Neural cell (in vitro differentiated cells): ENCODE results near the gene RNF4. TPM values are rescaled to one million over a fixed set of nuclear protein-coding genes. Genes with fewer than 3 reads are reported as not detected.

ENCODE experiments used
- H2AFZ ChIP-seq: fragments of 200-600, 300-800 bp; sonication (generic), shearing (Covaris generic); 2 replicates; pipeline ENCODE4 v1.6.0; 2014; ENCODE audit warnings: low read depth, mild to moderate bottlenecking, antibody characterized with exemption, low read length, moderate library complexity
- H3F3A ChIP-seq: fragments of 200-600 bp; shearing (Covaris generic); 2 replicates; pipeline ENCODE4 v1.6.1; 2016; ENCODE audit warnings: mild to moderate bottlenecking, moderate library complexity, mixed read lengths, antibody characterized with exemption, low read length; ENCODE audit not compliant: insufficient read depth, poor library complexity, severe bottlenecking
- H3K27ac ChIP-seq: fragments of 200-600, 300-800 bp; sonication (generic), shearing (Covaris generic); 2 replicates; pipeline ENCODE4 v1.5.1; 2014; ENCODE audit warnings: mild to moderate bottlenecking, low read length, moderate library complexity
- H3K27me3 ChIP-seq: fragments of 300-800, 200-600 bp; sonication (generic), shearing (Covaris generic); 2 replicates; pipeline ENCODE4 v1.6.0; 2014; ENCODE audit warnings: mild to moderate bottlenecking, low read depth, low read length, moderate library complexity; ENCODE audit not compliant: insufficient read depth
- H3K36me3 ChIP-seq: fragments of 300-800, 200-600 bp; sonication (generic), shearing (Covaris generic); 2 replicates; pipeline ENCODE4 v1.5.1; 2014; ENCODE audit warnings: mild to moderate bottlenecking, antibody characterized with exemption, low read length, moderate library complexity; ENCODE audit not compliant: insufficient read depth
- H3K4me2 ChIP-seq: fragments of 300-800, 200-600 bp; sonication (generic), shearing (Covaris generic); 2 replicates; pipeline ENCODE4 v1.6.0; 2014; ENCODE audit warnings: mild to moderate bottlenecking, low read length
- H3K4me3 ChIP-seq: fragments of 300-800, 200-600 bp; sonication (generic), shearing (Covaris generic); 2 replicates; pipeline ENCODE4 v1.5.1; 2014; ENCODE audit warnings: mild to moderate bottlenecking, low read length, moderate library complexity
- H3K79me2 ChIP-seq: fragments of 200-600 bp; shearing (Covaris generic); replicated peaks from 2 replicates; pipeline ENCODE4 v1.6.0; 2014; ENCODE audit warnings: mild to moderate bottlenecking, low read length, moderate library complexity; ENCODE audit not compliant: insufficient read depth
- H3K9ac ChIP-seq: fragments of 300-800, 200-600 bp; sonication (generic), shearing (Covaris generic); 2 replicates; pipeline ENCODE4 v1.6.1; 2016; ENCODE audit warnings: mild to moderate bottlenecking, low read length, mixed read lengths
- H3K9me2 ChIP-seq: fragments of 200-600 bp; shearing (Covaris generic); 2 replicates; pipeline ENCODE4 v1.6.1; 2016; ENCODE audit warnings: mild to moderate bottlenecking, low read length, mixed read lengths; ENCODE audit not compliant: insufficient read depth
- H3K9me3 ChIP-seq: fragments of 200-600, 300-800 bp; sonication (generic), shearing (Covaris generic); 2 replicates; pipeline ENCODE4 v1.6.1; 2016; ENCODE audit warnings: mild to moderate bottlenecking, mixed run types, low read length, moderate library complexity, mixed read lengths
- H4K20me1 ChIP-seq: fragments of 200-600 bp; shearing (Covaris generic); 2 replicates; pipeline ENCODE4 v1.6.1; 2016; ENCODE audit warnings: mild to moderate bottlenecking, mixed run types; ENCODE audit not compliant: insufficient read depth
- CTCF ChIP-seq: fragments of 450-650 bp; IDR thresholded peaks from 2 replicates; pipeline ENCODE4 v1.5.1; 2014; ENCODE audit warnings: antibody characterized with exemption, mild to moderate bottlenecking, moderate library complexity; ENCODE audit not compliant: poor library complexity, severe bottlenecking
- EP300 ChIP-seq: fragments of 450-650 bp; conservative IDR thresholded peaks from 2 replicates; pipeline ENCODE4 v1.6.1; 2014; ENCODE audit warnings: antibody characterized with exemption, mild to moderate bottlenecking, moderate library complexity; ENCODE audit not compliant: poor library complexity, severe bottlenecking
- EZH2 ChIP-seq: fragments of 200-600, 300-800 bp; shearing (Covaris generic), sonication (generic); IDR thresholded peaks from 2 replicates; pipeline ENCODE4 v1.6.1; 2014; ENCODE audit warnings: antibody characterized with exemption, low read length, borderline replicate concordance, mild to moderate bottlenecking; ENCODE audit not compliant: insufficient read depth, poor library complexity, severe bottlenecking
- MXI1 ChIP-seq: fragments of 450-650 bp; conservative IDR thresholded peaks from 2 replicates; pipeline ENCODE4 v1.6.1; 2014; ENCODE audit warnings: antibody characterized with exemption, mild to moderate bottlenecking; ENCODE audit not compliant: poor library complexity, severe bottlenecking
- POLR2AphosphoS5 ChIP-seq: IDR thresholded peaks from 2 replicates; pipeline ENCODE4 v1.6.1; 2012
- RAD21 ChIP-seq: fragments of 450-650 bp; conservative IDR thresholded peaks from 2 replicates; pipeline ENCODE4 v1.6.1; 2014; ENCODE audit warnings: antibody characterized with exemption, mild to moderate bottlenecking, moderate library complexity
- SMC3 ChIP-seq: fragments of 450-650 bp; conservative IDR thresholded peaks from 2 replicates; pipeline ENCODE4 v1.6.1; 2014; ENCODE audit warnings: antibody characterized with exemption, mild to moderate bottlenecking, moderate library complexity; ENCODE audit not compliant: poor library complexity
- TAF1 ChIP-seq: IDR thresholded peaks from 2 replicates; pipeline ENCODE4 v1.6.1; 2012; ENCODE audit warnings: low read depth
- polyA plus RNA-seq: library from polyadenylated mRNA; depleted of rRNA; stranded (reverse); fragments of >200 nt; gene quantifications from 2 replicates; pipeline ENCODE4 v1.2.3, GENCODE V29; 2014
- TF ChIP-seq, protein P1 (sequence below): IDR thresholded peaks from 2 replicates; pipeline ENCODE4 v1.6.1; 2012; ENCODE audit warnings: borderline replicate concordance

RNF4 gene
- polyA plus RNA-seq, 1 donor from 2014 or later, result 48.2 TPM

DNA sequence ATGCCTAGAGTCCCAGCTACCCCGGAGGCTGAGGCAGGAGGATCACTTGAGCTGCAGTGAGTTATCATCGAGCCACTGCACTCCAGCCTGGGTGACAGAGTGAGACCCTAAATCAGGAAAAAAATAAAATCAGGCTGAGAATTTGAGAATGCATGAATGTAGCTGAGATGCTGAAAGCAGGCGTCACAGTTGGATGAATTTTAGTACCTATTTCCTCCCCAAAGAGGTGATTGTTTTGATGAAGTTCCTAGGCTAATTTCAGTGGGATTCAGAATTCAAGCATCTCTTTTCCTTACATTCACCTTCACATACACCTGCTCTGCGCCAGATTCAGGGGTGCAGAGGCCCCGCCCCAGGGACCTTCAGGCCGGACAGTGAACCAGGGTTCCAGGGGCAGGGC, 47.0 kb upstream of the RNF4 start:
- H3K27ac ChIP-seq, result no peak overlapping the region
- no peak overlapping the region for H3K4me3 ChIP-seq
- H4K20me1 ChIP-seq, result no peaks in the 10 kb centered on the region
- H3K79me2 ChIP-seq, result no peaks in the 10 kb centered on the region
- TF ChIP-seq SMC3 (no peak), MXI1 (no peak), RAD21 (no peak), POLR2AphosphoS5 (no peak), CTCF (no peak), EZH2 (no peak), EP300 (no peak), TAF1 (no peak)
- TF ChIP-seq, protein P1, sequence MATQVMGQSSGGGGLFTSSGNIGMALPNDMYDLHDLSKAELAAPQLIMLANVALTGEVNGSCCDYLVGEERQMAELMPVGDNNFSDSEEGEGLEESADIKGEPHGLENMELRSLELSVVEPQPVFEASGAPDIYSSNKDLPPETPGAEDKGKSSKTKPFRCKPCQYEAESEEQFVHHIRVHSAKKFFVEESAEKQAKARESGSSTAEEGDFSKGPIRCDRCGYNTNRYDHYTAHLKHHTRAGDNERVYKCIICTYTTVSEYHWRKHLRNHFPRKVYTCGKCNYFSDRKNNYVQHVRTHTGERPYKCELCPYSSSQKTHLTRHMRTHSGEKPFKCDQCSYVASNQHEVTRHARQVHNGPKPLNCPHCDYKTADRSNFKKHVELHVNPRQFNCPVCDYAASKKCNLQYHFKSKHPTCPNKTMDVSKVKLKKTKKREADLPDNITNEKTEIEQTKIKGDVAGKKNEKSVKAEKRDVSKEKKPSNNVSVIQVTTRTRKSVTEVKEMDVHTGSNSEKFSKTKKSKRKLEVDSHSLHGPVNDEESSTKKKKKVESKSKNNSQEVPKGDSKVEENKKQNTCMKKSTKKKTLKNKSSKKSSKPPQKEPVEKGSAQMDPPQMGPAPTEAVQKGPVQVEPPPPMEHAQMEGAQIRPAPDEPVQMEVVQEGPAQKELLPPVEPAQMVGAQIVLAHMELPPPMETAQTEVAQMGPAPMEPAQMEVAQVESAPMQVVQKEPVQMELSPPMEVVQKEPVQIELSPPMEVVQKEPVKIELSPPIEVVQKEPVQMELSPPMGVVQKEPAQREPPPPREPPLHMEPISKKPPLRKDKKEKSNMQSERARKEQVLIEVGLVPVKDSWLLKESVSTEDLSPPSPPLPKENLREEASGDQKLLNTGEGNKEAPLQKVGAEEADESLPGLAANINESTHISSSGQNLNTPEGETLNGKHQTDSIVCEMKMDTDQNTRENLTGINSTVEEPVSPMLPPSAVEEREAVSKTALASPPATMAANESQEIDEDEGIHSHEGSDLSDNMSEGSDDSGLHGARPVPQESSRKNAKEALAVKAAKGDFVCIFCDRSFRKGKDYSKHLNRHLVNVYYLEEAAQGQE, result no peak
- no peak overlapping the region for H3K9ac ChIP-seq
- H3K9me3 ChIP-seq, result no peaks in the 10 kb centered on the region
- peaks cover 38% of the 10 kb centered on the region for H3K27me3 ChIP-seq
- no peak overlapping the region for H2AFZ ChIP-seq
- H3K9me2 ChIP-seq, result no peaks in the 10 kb centered on the region
- H3K4me2 ChIP-seq, result no peak overlapping the region
- H3K36me3 ChIP-seq, result no peaks in the 10 kb centered on the region
- H3F3A ChIP-seq, result no peaks in the 10 kb centered on the region

GRCh38 chr4:2423066-2423465, 45.8 kb upstream of the RNF4 start:
- Histone ChIP-seq H3K4me3 (no peak overlapping the region), H3K36me3 (no peaks in the 10 kb centered on the region), H3K4me2 (no peak overlapping the region), H3K9me2 (no peaks in the 10 kb centered on the region), H3K27ac (no peak overlapping the region), H4K20me1 (no peaks in the 10 kb centered on the region), H2AFZ (no peak overlapping the region), H3F3A (no peaks in the 10 kb centered on the region), H3K9me3 (no peaks in the 10 kb centered on the region), H3K9ac (no peak overlapping the region), H3K27me3 (peaks cover 29% of the 10 kb centered on the region), H3K79me2 (no peaks in the 10 kb centered on the region)
- TF ChIP-seq MXI1 (no peak), SMC3 (no peak), CTCF (no peak)
- TF ChIP-seq, protein P1, result no peak
